Measurements from ENCODE around the gene TTC31. TPM values are rescaled to one million over a fixed set of nuclear protein-coding genes. Genes with fewer than 3 reads are reported as not detected.
"Not testable (repeated sequence)": the region's sequence is repeated elsewhere in the genome, so short reads cannot be mapped to it uniquely, and the experiment has no call there.

The TTC31 gene
- total RNA-seq, 1 experiment from 2014 or later = 38.3 TPM

GRCh38 chr2:74459503-74460118 is 23.3 kb upstream of the TTC31 start:
- TF ChIP-seq ZMAT4 (CRISPR knock-in tag; IDR thresholded peaks at IDR 0.05) = 0 out of 2 replicates have a peak, but pooled peaks have one; percentile 29
- POLR2A ChIA-PET = interaction anchor here (2.7 kb wide), 1 partner anchor 19 kb away, joined by 29 read pairs; the partner anchor contains the start of gene RTKN
- not testable (repeated sequence) for H3K27me3 Mint-ChIP-seq (ENCODE audit: low read depth); ATAC-seq; H3K36me3 Mint-ChIP-seq; DNase-seq (ENCODE audit: low spot score); H3K9me3 Mint-ChIP-seq
- Mint-ChIP-seq H3K27ac (peak overlapping the region; percentile 84), H3K4me1 (peaks cover 36% of the 10 kb centered on the region), H3K4me3 (peak overlapping the region; percentile 96)
- CTCF ChIA-PET = interaction anchor here (1.3 to 2.1 kb wide), 4 partner anchors 9 to 68 kb away, joined by 4 to 9 read pairs (median 6); no protein-coding TSS in a partner anchor

- ChIA-PET POLR2A (interaction anchor here (2.7 kb wide), 1 partner anchor 20 kb away, joined by 29 read pairs; the partner anchor contains the start of gene RTKN), CTCF (interaction anchor here (1.9 to 2.1 kb wide), 2 partner anchors 12 to 20 kb away, joined by 9 to 18 read pairs; partner anchors contain the start of gene MRPL53)
- H3K36me3 Mint-ChIP-seq; DNase-seq (ENCODE audit: low spot score); ATAC-seq; H3K27me3 Mint-ChIP-seq (ENCODE audit: low read depth); H3K9me3 Mint-ChIP-seq: not testable (repeated sequence)
- Mint-ChIP-seq H3K27ac (peak overlapping the region; percentile 41; the same call in 1 of the 2 replicates), H3K4me3 (peak overlapping the region; percentile 96), H3K4me1 (peaks cover 33% of the 10 kb centered on the region)
Measured at GRCh38 chr2:74460187-74460586, 22.7 kb upstream of the TTC31 start.

GRCh38 chr2:74461187-74462053 is 21.5 kb upstream of the TTC31 start:
- ATAC-seq (peak; percentile 1; the same call in 1 of the 2 replicates), DNase-seq (ENCODE audit: low spot score) (peak; percentile 59)
- no peak overlapping the region for H3K27ac Mint-ChIP-seq
- no peaks in the 10 kb centered on the region for H3K9me3 Mint-ChIP-seq
- no peaks in the 10 kb centered on the region for H3K27me3 Mint-ChIP-seq (ENCODE audit: low read depth)
- H3K36me3 Mint-ChIP-seq = peaks cover 9% of the 10 kb centered on the region
- ChIA-PET CTCF (interaction anchor here (0.6 to 2.1 kb wide), 15 partner anchors 10 to 149 kb away, joined by 3 to 32 read pairs (median 5); partner anchors contain the start of genes CCDC142, MRPL53 and TTC31), POLR2A (interaction anchor here (0.8 to 1.2 kb wide), 2 partner anchors 19 to 21 kb away, joined by 3 to 5 read pairs; no protein-coding TSS in a partner anchor)
- peaks cover 27% of the 10 kb centered on the region for H3K4me1 Mint-ChIP-seq
- no peak overlapping the region for H3K4me3 Mint-ChIP-seq
- no peak for TF ChIP-seq JUN (CRISPR knock-in tag; IDR thresholded peaks at IDR 0.05)
- 0 out of 2 replicates have a peak, but pooled peaks have one; percentile 17 for TF ChIP-seq CTCF (IDR thresholded peaks at IDR 0.05)
- TF ChIP-seq JAZF1 (CRISPR knock-in tag; IDR thresholded peaks at IDR 0.05) = no peak
- TF ChIP-seq ATF3 (CRISPR knock-in tag; conservative IDR thresholded peaks at IDR 0.05) = no peak

GRCh38 chr2:74462054-74462785 is 20.7 kb upstream of the TTC31 start:
- Mint-ChIP-seq H3K27ac (no peak overlapping the region), H3K4me1 (peaks cover 21% of the 10 kb centered on the region), H3K9me3 (no peaks in the 10 kb centered on the region), H3K27me3 (ENCODE audit: low read depth) (no peaks in the 10 kb centered on the region), H3K4me3 (no peak overlapping the region; the same call in 1 of the 2 replicates), H3K36me3 (peaks cover 9% of the 10 kb centered on the region)
- no peak for ATAC-seq
- TF ChIP-seq EMX1 (CRISPR knock-in tag; IDR thresholded peaks at IDR 0.05) (0 out of 2 replicates have a peak, but pooled peaks have one; percentile 37), MLX (CRISPR knock-in tag; IDR thresholded peaks at IDR 0.05) (no peak)
- POLR2A ChIA-PET = interaction anchor here (0.8 to 1.2 kb wide), 2 partner anchors 20 to 22 kb away, joined by 3 to 5 read pairs; no protein-coding TSS in a partner anchor
- CTCF ChIA-PET = interaction anchor here (0.6 to 2.1 kb wide), 15 partner anchors 10 to 148 kb away, joined by 3 to 32 read pairs (median 5); partner anchors contain the start of genes CCDC142, MRPL53 and TTC31
- DNase-seq (ENCODE audit: low spot score) = no peak
